H1 (cell line): ENCODE measurements around the gene PRR12. TPM values are rescaled to one million over a fixed set of nuclear protein-coding genes. Genes with fewer than 3 reads are reported as not detected.
A peak's percentile ranks its signal among the peaks of the same experiment; 100 is the strongest.

ENCODE experiments used
- ATF2 ChIP-seq: IDR thresholded peaks from 2 replicates; pipeline ENCODE4 v1.6.1; 2012; ENCODE audit warnings: low read length, inconsistent platforms
- CBX8 ChIP-seq: fragments of 300-800, 300-1000 bp; sonication (generic); IDR thresholded peaks from 2 replicates; pipeline ENCODE4 v1.7.1; 2016; ENCODE audit warnings: low read depth, low read length, borderline replicate concordance
- CHD1 ChIP-seq: IDR thresholded peaks from 2 replicates; pipeline ENCODE4 v1.6.1; 2012; ENCODE audit warnings: low read depth, low read length, improper control_type of control experiment
- CHD2 ChIP-seq: IDR thresholded peaks from 2 replicates; pipeline ENCODE4 v1.6.1; 2012; ENCODE audit warnings: low read length, improper control_type of control experiment
- EGR1 ChIP-seq: IDR thresholded peaks from 2 replicates; pipeline ENCODE4 v1.6.1; 2011; ENCODE audit warnings: low read depth, low read length, borderline replicate concordance
- JUND ChIP-seq: IDR thresholded peaks from 2 replicates; pipeline ENCODE4 v1.6.1; 2011; ENCODE audit warnings: mild to moderate bottlenecking, improper control_type of control experiment, low read length
- KDM1A ChIP-seq: fragments of 200-600, 300-600 bp; sonication (generic); IDR thresholded peaks from 2 replicates; pipeline ENCODE4 v1.7.1; 2016; ENCODE audit warnings: mild to moderate bottlenecking, low read length, borderline replicate concordance
- KDM4A ChIP-seq: IDR thresholded peaks from one replicate; pipeline ENCODE4 v1.7.1; 2012; ENCODE audit warnings: low read depth, mild to moderate bottlenecking, moderate library complexity, low read length, inconsistent platforms; ENCODE audit not compliant: severe bottlenecking
- MAFK ChIP-seq: IDR thresholded peaks from 2 replicates; pipeline ENCODE4 v1.6.1; 2012; ENCODE audit warnings: low read depth, mild to moderate bottlenecking, improper control_type of control experiment, low read length
- RNF2 ChIP-seq: fragments of 200-900, 300-1000 bp; sonication (generic); IDR thresholded peaks from 2 replicates; pipeline ENCODE4 v1.7.1; 2016; ENCODE audit warnings: borderline replicate concordance, low read depth, mild to moderate bottlenecking, antibody characterized with exemption, low read length; ENCODE audit not compliant: poor library complexity, severe bottlenecking; ENCODE audit errors: missing control alignments
- SAP30 ChIP-seq: fragments of 300-600 bp; sonication (generic); IDR thresholded peaks from 2 replicates; pipeline ENCODE4 v1.7.1; 2012; ENCODE audit warnings: low read length, moderate library complexity, mild to moderate bottlenecking, inconsistent platforms; ENCODE audit not compliant: insufficient read depth, insufficient replicate concordance
- TAF7 ChIP-seq: optimal IDR thresholded peaks from 2 replicates; pipeline ENCODE3; 2011; ENCODE audit warnings: low read depth, mild to moderate bottlenecking, inconsistent platforms, low read length, moderate library complexity, borderline replicate concordance
- TBP ChIP-seq: IDR thresholded peaks from 2 replicates; pipeline ENCODE4 v1.6.1; 2011; ENCODE audit warnings: low read depth, low read length, improper control_type of control experiment
- TCF12 ChIP-seq: IDR thresholded peaks from 2 replicates; pipeline ENCODE4 v1.6.1; 2011; ENCODE audit warnings: low read depth, mild to moderate bottlenecking, low read length
- ZNF274 ChIP-seq: IDR thresholded peaks from 2 replicates; pipeline ENCODE4 v1.7.0; 2012; ENCODE audit warnings: low read length, borderline replicate concordance; ENCODE audit errors: extremely low read depth
- polyA plus RNA-seq, 7 experiments: library from polyadenylated mRNA; depleted of rRNA in 3 of 7; stranded (reverse) in 5 of 7; unstranded in 2 of 7; fragments of >200 nt in 5 of 7; fragments of 200-250 nt in 2 of 7; gene quantifications; 1 replicate in 5 of 7; 2 replicates in 1 of 7; 4 replicates in 1 of 7; pipeline versions ENCODE4 v1.2.1 to v1.2.3, GENCODE V29; 2011 to 2013; ENCODE audit warnings: missing spikeins in 2 of 7, mixed read lengths in 2 of 7
- total RNA-seq: library from RNA; stranded (reverse); fragmentation: NEBNext Ultra II Directional; extraction: Animal tissue kit (Norgen Biotek cat#: 25700); gene quantifications from 2 replicates; pipeline ENCODE4 v1.2.1, GENCODE V29; 2021
- TF ChIP-seq, protein P1 (sequence below): IDR thresholded peaks from 2 replicates; pipeline ENCODE4 v1.6.1; 2011; ENCODE audit warnings: low read length, improper control_type of control experiment

The PRR12 gene
- total and polyA plus RNA-seq, 2 of the 8 experiments (the other 6 are each of a cell fraction or from before 2014, with no cell fraction given) = 2.5 to 59.4 TPM

GRCh38 chr19:49664171-49665035 lies 73.4 kb downstream of the PRR12 start (continued):
- TF ChIP-seq ATF2 (no peak), TCF12 (no peak), EGR1 (no peak), TBP (no peak), MAFK (no peak), CHD1 (no peak), JUND (no peak), CHD2 (no peak; the same call in 1 of the 2 replicates), ZNF274 (no peak), KDM1A (no peak; the same call in 1 of the 2 replicates), KDM4A (peak; percentile 52), SAP30 (no peak), RNF2 (no peak), CBX8 (no peak), TAF7 (no peak)
- TF ChIP-seq, protein P1, sequence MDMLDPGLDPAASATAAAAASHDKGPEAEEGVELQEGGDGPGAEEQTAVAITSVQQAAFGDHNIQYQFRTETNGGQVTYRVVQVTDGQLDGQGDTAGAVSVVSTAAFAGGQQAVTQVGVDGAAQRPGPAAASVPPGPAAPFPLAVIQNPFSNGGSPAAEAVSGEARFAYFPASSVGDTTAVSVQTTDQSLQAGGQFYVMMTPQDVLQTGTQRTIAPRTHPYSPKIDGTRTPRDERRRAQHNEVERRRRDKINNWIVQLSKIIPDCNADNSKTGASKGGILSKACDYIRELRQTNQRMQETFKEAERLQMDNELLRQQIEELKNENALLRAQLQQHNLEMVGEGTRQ = no peak
